Endodermal cell (in vitro differentiated cells): Measurements from ENCODE around the gene ITFG1. TPM values are rescaled to one million over a fixed set of nuclear protein-coding genes. Genes with fewer than 3 reads are reported as not detected.
A peak's percentile ranks its signal among the peaks of the same experiment; 100 is the strongest.

ENCODE experiments used
- DNase-seq: peaks from one replicate; pipeline ENCODE4 v3.0.0-alpha.2; 2017
- H3K27ac ChIP-seq: 2 replicates; pipeline ENCODE4 v1.5.1; 2013; ENCODE audit warnings: mild to moderate bottlenecking, low read depth, low read length, moderate library complexity
- H3K27me3 ChIP-seq: 2 replicates; pipeline ENCODE4 v1.6.1; 2013; ENCODE audit warnings: mild to moderate bottlenecking, low read length, moderate library complexity; ENCODE audit not compliant: insufficient read depth, control insufficient read depth, poor library complexity, severe bottlenecking
- H3K36me3 ChIP-seq: 2 replicates; pipeline ENCODE4 v1.7.0; 2013; ENCODE audit warnings: mild to moderate bottlenecking, low read length, moderate library complexity; ENCODE audit not compliant: control insufficient read depth, insufficient read depth
- H3K4me1 ChIP-seq: one replicate; pipeline ENCODE4 v1.7.0; 2013; ENCODE audit warnings: low read length; ENCODE audit not compliant: control insufficient read depth, insufficient read depth
- H3K4me3 ChIP-seq: 2 replicates; pipeline ENCODE4 v1.5.1; 2013; ENCODE audit warnings: mild to moderate bottlenecking, low read length, moderate library complexity
- H3K9ac ChIP-seq: 2 replicates; pipeline ENCODE4 v1.6.1; 2013; ENCODE audit warnings: mild to moderate bottlenecking, low read length, moderate library complexity; ENCODE audit not compliant: poor library complexity, severe bottlenecking; ENCODE audit errors: extremely low read depth
- H3K9me3 ChIP-seq: 2 replicates; pipeline ENCODE4 v1.6.1; 2013; ENCODE audit warnings: mild to moderate bottlenecking, low read length, moderate library complexity; ENCODE audit not compliant: control insufficient read depth
- H3K27ac Mint-ChIP-seq: 2 replicates; pipeline ENCODE4 v1.8.0; 2020; ENCODE audit warnings: mixed read lengths
- H3K27me3 Mint-ChIP-seq: 2 replicates; pipeline ENCODE4 v1.8.0; 2021; ENCODE audit warnings: mild to moderate bottlenecking, mixed read lengths; ENCODE audit not compliant: insufficient read depth
- H3K36me3 Mint-ChIP-seq: 2 replicates; pipeline ENCODE4 v1.8.0; 2020; ENCODE audit warnings: low read depth, mixed read lengths
- H3K4me1 Mint-ChIP-seq: 2 replicates; pipeline ENCODE4 v1.8.0; 2020; ENCODE audit warnings: mixed read lengths
- H3K4me3 Mint-ChIP-seq: 2 replicates; pipeline ENCODE4 v1.8.0; 2020; ENCODE audit warnings: mild to moderate bottlenecking, moderate library complexity, mixed read lengths
- H3K9me3 Mint-ChIP-seq: 2 replicates; pipeline ENCODE4 v1.8.0; 2020; ENCODE audit warnings: mild to moderate bottlenecking, mixed read lengths
- CTCF ChIP-seq: fragments of 200-600 bp; sonication (generic); conservative IDR thresholded peaks from 2 replicates; pipeline ENCODE4 v1.5.0; 2021; ENCODE audit warnings: antibody characterized with exemption, mild to moderate bottlenecking
- WGBS, 2 experiments: methylation state at CpG; one replicate each; pipeline versions ENCODE4 v1.1.5 to v1.1.7; 2013; ENCODE audit warnings: missing lambda C conversion rate in 2 of 2, mixed read lengths in 1 of 2; ENCODE audit not compliant: insufficient coverage in 1 of 2, insufficient read length in 1 of 2; 5-methylcytosine and 5-hydroxymethylcytosine counted together
- total RNA-seq, 2 donors: library from RNA; stranded (reverse); fragmentation: NEBNext Ultra II Directional in 1 of 2; extraction: Animal tissue kit (Norgen Biotek cat#: 25700) in 1 of 2; gene quantifications; 2 replicates in 1 of 2; 3 replicates in 1 of 2; pipeline ENCODE4 v1.2.1, GENCODE V29; 2021

The ITFG1 gene
- total RNA-seq, 2 donors from 2014 or later, result 35.6 to 40.0 TPM

GRCh38 chr16:47110939-47111338, 349.9 kb downstream of the ITFG1 start:
- H3K4me1 Mint-ChIP-seq, result no peaks in the 10 kb centered on the region
- 93 to 96% methylated on average over 2 to 3 of the region's 3 CpGs for WGBS, 2 experiments
- TF ChIP-seq CTCF, result peak; percentile 61
- H3K36me3 Mint-ChIP-seq, result peaks cover 38% of the 10 kb centered on the region
- DNase-seq, result no peak
- no peaks in the 10 kb centered on the region for H3K27me3 Mint-ChIP-seq
- H3K27ac ChIP-seq, result no peak overlapping the region
- no peaks in the 10 kb centered on the region for H3K9me3 Mint-ChIP-seq
- no peaks in the 10 kb centered on the region for H3K27me3 ChIP-seq
- H3K36me3 ChIP-seq, result peaks cover 46% of the 10 kb centered on the region
- H3K27ac Mint-ChIP-seq, result no peak overlapping the region
- no peaks in the 10 kb centered on the region for H3K4me1 ChIP-seq
- no peak overlapping the region for H3K4me3 Mint-ChIP-seq
- no peak overlapping the region for H3K9ac ChIP-seq
- no peaks in the 10 kb centered on the region for H3K9me3 ChIP-seq
- H3K4me3 ChIP-seq, result no peak overlapping the region

GRCh38 chr16:47109361-47109760, 351.5 kb downstream of the ITFG1 start:
- DNase-seq, result no peak
- Histone ChIP-seq H3K9ac (no peak overlapping the region), H3K4me3 (no peak overlapping the region), H3K9me3 (no peaks in the 10 kb centered on the region), H3K36me3 (peaks cover 49% of the 10 kb centered on the region), H3K4me1 (no peaks in the 10 kb centered on the region), H3K27ac (no peak overlapping the region), H3K27me3 (no peaks in the 10 kb centered on the region)
- no peaks in the 10 kb centered on the region for H3K27me3 Mint-ChIP-seq
- no peaks in the 10 kb centered on the region for H3K9me3 Mint-ChIP-seq
- peaks cover 37% of the 10 kb centered on the region for H3K36me3 Mint-ChIP-seq
- WGBS, 2 experiments, result 96 to 100% methylated on average over 5 of the region's 5 CpGs
- no peak overlapping the region for H3K27ac Mint-ChIP-seq
- no peak for TF ChIP-seq CTCF
- no peak overlapping the region for H3K4me3 Mint-ChIP-seq
- H3K4me1 Mint-ChIP-seq, result no peaks in the 10 kb centered on the region

Other genes with a start within 250 kb of the ITFG1 start
- 10 to 100 TPM; 51.0 to 71.8 TPM for gene PHKB, start 268 bp upstream of the ITFG1 start, total RNA-seq